H1 (cell line): ENCODE data around the gene NR4A3. TPM values are rescaled to one million over a fixed set of nuclear protein-coding genes. Genes with fewer than 3 reads are reported as not detected.

ENCODE experiments used
- CHD2 ChIP-seq: IDR thresholded peaks from 2 replicates; pipeline ENCODE4 v1.6.1; 2012; ENCODE audit warnings: low read length, improper control_type of control experiment
- CHD7 ChIP-seq: fragments of 300-600 bp; sonication (generic); IDR thresholded peaks from 2 replicates; pipeline ENCODE4 v1.7.1; 2012; ENCODE audit warnings: low read length, moderate library complexity, mild to moderate bottlenecking, inconsistent platforms; ENCODE audit not compliant: insufficient replicate concordance
- EZH2 ChIP-seq: fragments of 200-600 bp; sonication (generic); IDR thresholded peaks from 2 replicates; pipeline ENCODE4 v1.7.1; 2012; ENCODE audit warnings: low read depth, mild to moderate bottlenecking, moderate library complexity, low read length, inconsistent platforms; ENCODE audit not compliant: severe bottlenecking
- HDAC6 ChIP-seq: IDR thresholded peaks from one replicate; pipeline ENCODE4 v1.7.1; 2012; ENCODE audit warnings: low read depth, mild to moderate bottlenecking, inconsistent platforms, low read length, moderate library complexity
- JUND ChIP-seq: IDR thresholded peaks from 2 replicates; pipeline ENCODE4 v1.6.1; 2011; ENCODE audit warnings: mild to moderate bottlenecking, improper control_type of control experiment, low read length
- KDM5A ChIP-seq: fragments of 200-600 bp; IDR thresholded peaks from 2 replicates; pipeline ENCODE4 v1.7.1; 2012; ENCODE audit warnings: mild to moderate bottlenecking, low read length, inconsistent platforms, mixed read lengths
- RXRA ChIP-seq: IDR thresholded peaks from 2 replicates; pipeline ENCODE4 v1.6.1; 2011; ENCODE audit warnings: low read depth, mild to moderate bottlenecking, low read length, moderate library complexity; ENCODE audit not compliant: insufficient read depth
- USF2 ChIP-seq: IDR thresholded peaks from 2 replicates; pipeline ENCODE4 v1.6.1; 2011; ENCODE audit warnings: low read length, improper control_type of control experiment
- ZNF274 ChIP-seq: IDR thresholded peaks from 2 replicates; pipeline ENCODE4 v1.7.0; 2012; ENCODE audit warnings: low read length, borderline replicate concordance; ENCODE audit errors: extremely low read depth
- polyA plus RNA-seq, 7 experiments: library from polyadenylated mRNA; depleted of rRNA in 3 of 7; stranded (reverse) in 5 of 7; unstranded in 2 of 7; fragments of >200 nt in 5 of 7; fragments of 200-250 nt in 2 of 7; gene quantifications; 1 replicate in 5 of 7; 2 replicates in 1 of 7; 4 replicates in 1 of 7; pipeline versions ENCODE4 v1.2.1 to v1.2.3, GENCODE V29; 2011 to 2013; ENCODE audit warnings: missing spikeins in 2 of 7, mixed read lengths in 2 of 7
- total RNA-seq: library from RNA; stranded (reverse); fragmentation: NEBNext Ultra II Directional; extraction: Animal tissue kit (Norgen Biotek cat#: 25700); gene quantifications from 2 replicates; pipeline ENCODE4 v1.2.1, GENCODE V29; 2021

The NR4A3 gene
- total and polyA plus RNA-seq, 2 of the 8 experiments (the other 6 are each of a cell fraction or from before 2014, with no cell fraction given) = 0.05 to 0.30 TPM

- TF ChIP-seq CHD7 (no peak), ZNF274 (no peak), HDAC6 (no peak), RXRA (no peak), KDM5A (no peak), EZH2 (no peak), CHD2 (no peak), USF2 (no peak), JUND (no peak)
Measured at GRCh38 chr9:99870126-99870525, 48.4 kb downstream of the NR4A3 start (continued).
